NCI-H526 treated with DMSO at 0.1 percent for 48 hours (cell line): ENCODE results near the gene SEMA3E.
"Not testable (repeated sequence)": the region's sequence is repeated elsewhere in the genome, so short reads cannot be mapped to it uniquely, and the experiment has no call there.

Experiments used
- DNase-seq: peaks from one replicate; lab custom pipeline; 2025; lab: John Stamatoyannopoulos, UW

The SEMA3E gene

DNA sequence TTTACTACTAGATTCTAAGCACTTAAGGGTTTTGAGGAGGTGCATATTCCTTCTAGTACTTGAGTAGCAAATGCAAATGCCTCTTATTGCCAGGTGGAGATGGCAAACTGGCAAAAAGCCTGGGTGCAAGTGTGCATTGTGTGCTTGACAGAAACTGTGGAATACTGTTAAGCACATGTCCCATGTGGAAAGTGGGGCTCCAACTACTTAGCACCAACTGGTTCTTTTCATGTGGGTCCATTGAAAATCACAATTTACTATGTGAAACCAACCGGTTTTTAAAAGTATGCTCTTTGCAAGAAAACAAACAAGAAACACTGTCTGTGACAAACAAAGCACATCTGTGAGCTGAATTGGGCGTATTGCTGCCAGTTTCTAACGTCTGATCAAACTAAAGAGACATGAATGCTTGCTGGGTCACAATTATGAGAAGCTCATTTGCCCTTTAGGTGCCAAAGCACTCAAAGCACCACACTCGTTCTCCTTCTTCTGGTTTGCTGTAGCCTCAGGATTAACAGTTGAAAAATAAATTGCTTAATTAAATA is 197.4 kb downstream of the SEMA3E start:
- no peak for DNase-seq

DNA sequence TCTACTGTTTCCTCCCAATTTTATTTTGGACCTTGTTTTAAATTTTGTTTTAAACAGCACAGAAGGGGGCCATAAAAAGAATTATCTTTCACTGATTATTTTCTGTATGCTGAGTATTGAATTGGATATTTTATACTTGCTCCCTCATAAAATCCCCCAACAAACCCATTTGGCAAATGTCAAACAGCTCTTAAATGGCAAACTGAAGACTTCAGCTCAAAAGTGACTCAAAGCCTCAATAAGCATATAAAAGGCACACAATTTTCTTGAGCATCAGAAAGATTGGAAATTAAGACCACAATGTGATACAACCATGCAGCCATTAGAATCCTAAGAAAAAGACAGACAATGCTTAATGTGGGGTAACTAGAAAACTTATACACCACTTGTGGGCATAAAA is 199.2 kb downstream of the SEMA3E start:
- DNase-seq = no peak

DNA sequence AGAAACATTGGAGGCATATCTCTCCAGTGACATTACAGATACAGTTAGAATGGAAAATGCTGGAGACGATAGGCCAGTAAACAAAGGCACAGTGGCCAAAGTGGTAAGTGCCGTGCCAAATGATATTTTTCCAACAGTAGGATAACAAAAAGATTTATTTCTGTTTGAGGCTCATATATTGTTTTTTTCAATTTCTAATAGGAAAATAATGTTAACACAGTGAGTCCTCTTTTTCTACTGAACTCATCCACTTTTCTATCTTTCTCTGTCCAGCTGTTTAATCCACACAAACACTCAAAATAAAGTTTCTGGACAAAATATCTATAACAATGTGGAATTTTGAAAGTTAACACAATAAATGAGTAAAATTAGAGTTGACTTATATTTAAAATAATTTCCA is 201.3 kb downstream of the SEMA3E start:
- DNase-seq = no peak

DNA sequence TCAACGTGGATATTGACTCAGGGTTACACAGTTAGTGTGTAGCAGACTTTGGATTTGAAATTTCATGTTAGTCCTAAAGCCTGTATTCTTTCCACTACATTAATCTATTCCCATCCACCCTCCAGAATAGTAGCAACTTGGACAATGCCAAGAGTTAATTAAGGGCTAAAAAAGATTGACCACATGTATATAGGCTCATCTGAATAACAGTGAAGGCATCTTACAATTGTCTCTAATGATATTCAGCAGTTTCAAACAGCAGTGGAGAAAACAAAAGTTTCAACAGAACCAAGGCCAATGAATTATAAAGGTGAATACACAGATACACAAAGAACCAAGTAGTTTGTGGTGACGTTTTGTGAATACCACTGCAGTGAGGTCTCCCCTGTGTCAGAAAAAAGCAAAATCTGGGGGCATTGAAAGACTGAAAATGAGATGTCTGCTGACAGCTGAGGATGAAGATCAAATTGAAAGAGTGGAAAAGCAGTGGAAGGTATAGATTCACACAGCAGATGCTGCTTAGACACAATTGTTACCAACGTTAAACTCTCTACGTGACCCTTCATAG is 202.8 kb downstream of the SEMA3E start:
- DNase-seq = no peak

DNA sequence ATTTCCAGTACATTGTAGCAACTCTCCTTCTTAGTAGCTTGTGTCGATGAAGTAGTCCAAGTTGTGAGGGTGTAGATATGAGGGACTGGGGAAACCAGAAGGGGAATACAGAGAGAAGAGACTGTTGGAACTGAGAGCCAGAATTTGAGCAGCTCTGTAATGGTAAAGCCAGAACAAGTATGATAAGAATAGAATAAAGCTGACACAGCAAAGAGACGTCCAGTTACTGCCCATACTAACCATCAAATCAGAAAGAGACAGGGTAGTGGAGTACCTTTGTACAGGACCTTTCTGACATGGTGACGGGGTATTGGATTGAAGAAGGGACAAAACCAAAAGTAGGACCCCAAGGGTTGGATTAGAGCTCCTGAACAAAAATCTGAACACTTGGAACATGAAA is 206.0 kb downstream of the SEMA3E start:
- no peak for DNase-seq

DNA sequence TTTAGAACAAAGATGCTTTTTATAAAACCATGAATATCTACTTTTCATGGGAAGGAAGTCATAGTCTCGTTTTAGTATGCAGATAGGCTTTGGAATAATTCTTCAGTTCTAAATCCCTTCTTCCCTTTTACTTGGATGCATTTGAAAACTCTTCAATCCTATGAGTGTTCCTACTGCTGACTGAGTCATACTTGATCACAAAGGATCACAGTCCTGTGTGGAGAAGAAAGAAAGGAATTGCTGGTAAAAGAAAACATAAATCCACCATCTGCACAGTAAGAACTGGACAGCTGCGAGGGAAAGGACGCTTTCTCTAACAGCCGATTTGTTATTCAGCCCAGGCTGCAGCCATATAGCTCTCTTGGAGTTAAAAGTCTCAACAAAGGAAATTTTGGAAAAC is 209.9 kb downstream of the SEMA3E start:
- no peak for DNase-seq

DNA sequence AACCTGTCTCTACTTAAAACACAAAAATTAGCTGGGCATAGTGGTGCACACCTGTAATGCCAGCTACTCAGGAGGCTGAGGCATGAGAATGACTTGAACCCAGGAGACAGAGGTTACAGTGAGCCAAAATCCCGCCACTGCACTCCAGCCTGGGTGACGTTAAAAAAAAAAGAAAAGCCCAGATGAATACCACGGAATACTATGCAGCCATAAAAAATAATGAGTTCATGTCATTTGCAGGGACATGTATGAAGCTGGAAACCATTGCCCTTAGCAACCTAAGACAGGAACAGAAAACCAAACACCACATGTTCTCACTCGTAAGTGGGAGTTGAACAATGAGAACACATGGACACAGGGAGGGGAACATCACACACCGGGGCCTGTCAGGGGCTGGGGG is 218.7 kb downstream of the SEMA3E start:
- not testable (repeated sequence) for DNase-seq

DNA sequence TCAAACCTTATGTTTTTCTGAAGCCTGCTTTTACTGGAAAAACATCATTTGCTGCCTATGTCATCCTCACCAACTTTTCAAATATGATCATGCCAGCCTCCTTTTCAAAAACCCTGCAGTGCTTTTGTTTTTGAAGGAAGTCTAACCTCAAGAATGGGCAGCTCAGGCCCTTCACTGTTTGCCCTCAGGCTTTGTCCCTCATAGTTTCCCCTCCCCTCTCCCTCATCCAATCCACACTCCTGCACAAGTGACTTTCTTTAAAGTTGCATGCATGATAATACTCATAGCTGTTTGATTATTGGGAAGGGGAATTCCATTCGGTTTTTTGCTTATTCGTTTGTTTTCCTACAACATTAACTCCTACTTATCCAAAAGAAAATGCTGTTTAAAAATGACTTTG is 219.4 kb downstream of the SEMA3E start:
- DNase-seq = no peak

DNA sequence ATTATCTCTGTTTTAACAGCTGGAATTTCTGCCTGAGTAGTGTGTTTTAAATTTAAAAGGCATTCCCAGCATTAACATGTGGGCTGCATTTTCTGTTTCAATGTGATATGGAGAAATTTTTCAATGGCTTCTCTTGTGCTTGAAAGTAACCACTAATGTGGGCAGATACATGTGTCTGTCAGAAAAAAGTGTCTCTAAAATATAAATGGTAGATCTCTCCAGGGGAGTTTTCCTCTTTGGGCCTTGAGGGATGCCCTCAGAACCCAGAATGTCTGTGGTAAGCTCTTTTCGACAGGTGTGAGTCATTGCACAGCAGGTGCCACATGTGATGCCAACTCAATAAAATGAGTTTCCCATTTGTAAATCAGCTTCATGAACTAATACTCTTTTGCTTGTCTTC is 221.1 kb downstream of the SEMA3E start:
- no peak for DNase-seq

DNA sequence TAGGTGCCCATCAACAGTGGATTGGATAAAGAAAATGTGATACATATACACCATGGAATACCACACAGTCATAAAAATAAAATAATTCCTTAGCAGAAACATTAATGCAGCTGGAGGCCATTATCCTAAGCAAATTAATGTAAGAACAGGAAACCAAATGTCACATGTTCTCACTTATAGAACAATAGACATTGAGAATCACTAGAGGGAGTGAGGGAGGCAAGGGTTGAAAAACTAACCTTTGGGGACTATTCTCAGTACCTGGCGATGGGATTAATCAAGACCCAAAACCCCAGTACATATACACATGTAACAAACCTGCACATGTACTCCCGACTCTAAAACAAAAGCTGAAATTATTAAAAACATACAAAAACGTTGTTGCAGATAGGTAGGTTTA is 222.6 kb downstream of the SEMA3E start:
- DNase-seq = no peak

DNA sequence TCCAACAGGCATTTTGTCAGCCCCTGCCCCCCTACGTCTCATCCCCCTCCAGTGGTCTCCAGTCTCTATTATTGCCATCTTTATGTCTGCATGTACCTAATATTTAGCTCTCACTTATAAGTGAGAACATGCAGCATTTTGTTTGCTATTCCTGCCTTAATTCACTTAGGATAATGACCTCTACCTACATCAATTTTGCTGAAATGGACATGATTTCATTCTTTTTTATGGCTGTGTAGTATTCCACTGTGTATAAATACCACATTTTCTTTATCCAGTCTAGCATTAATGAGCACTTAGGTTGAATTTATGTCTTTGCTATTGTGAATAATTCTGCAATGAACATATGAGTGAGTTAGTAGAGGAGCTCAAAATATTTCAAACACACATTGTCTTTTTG is 229.9 kb downstream of the SEMA3E start:
- DNase-seq = no peak

DNA sequence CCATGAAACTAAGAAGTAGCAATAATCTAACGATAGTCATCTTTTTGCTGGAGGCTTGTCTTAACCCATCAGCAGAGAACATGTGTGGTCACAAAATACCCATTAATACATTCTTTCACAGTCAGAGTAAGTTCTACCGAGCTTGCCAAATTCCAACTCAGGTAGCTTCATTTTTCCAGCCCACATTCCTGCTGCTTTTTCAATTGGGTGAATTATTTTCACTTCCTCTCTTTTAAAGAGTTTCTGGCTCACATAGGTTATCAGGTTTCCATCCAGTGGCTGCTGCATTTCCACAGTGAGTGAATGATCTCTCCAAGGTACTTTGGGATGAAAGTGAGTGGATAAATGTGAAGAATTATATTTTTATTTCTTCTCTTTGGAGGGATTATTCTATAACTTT is 233.1 kb downstream of the SEMA3E start:
- DNase-seq = no peak

DNA sequence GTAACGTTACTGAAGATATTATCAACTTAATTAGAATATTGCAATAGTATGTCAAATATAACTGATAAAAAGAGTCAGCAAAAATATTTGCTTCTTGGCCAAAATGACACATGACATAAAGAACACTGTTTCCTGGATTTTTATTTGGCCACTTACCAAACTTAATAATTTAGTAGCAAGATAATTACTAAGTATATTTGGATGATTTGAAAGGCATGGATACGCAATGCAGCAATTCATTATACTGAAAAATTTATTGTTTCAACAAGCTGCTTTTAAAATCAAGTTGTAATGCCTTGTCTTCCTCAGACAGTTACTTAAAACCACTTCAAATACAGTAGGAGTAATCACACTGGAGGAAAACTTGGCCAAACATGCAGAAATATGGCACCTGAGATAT is 234.0 kb downstream of the SEMA3E start:
- no peak for DNase-seq

DNA sequence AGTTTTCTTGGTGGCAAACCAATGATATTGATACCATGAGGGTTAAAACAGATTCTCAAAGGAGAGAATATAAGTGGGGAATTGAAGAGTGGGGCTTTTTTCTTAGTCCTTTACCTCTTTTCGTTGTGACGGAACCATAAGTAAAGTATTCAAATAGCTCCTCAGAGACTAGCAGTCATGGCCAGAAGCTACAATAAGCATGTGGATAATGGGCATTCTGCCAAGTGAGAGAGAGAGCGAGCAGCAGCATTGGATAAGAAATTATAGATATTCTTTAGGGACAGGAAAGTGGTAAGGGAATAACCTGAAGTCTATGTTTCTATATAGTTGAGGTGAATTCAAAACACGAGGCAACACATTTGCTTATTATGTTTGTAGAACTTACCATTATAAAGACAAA is 235.1 kb downstream of the SEMA3E start:
- DNase-seq = peak; percentile 43

DNA sequence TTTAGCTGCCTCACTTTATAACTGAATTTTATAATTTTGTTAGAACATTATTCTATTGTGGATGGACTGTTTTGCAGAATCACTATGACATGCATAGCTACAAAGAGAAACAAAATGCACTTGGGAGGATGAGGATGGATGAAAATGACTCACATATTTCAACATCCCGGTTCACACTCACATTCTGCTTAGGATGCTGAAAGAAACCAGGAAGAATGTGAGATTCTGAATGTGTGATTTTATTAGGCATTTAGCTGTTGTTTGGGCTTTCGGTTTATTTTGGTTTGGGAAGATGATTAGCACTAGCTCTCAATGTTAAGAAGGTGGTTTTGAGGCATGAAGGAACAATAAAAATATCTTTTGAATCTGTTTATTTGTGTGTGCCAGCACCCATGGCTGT is 235.5 kb downstream of the SEMA3E start:
- DNase-seq = no peak

DNA sequence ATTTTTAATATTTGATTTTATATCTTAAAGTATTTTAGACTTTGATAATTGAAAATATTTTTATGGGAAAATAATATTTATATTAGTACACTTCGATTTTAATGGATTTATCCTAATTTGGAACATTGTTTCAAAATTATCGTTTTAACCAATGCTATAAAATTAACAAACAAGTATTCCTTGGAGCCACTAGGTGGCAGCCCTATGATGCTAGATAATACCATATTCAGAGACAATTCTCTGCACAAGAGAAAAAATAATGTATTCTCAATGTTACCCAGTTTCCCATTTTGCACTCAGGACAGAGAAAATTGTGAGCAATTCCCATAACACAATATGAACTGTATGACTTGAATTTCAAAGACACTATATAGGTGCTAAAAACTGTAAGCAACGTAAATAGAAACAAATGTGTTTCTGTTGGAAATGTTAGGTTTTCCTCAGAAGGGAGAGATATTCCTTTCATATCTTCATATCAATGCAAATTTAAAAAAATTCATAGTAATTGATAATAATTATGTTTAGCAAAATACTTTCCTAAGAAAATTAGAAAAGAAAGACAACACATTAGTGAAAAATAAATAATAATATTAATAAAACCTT is 237.8 kb downstream of the SEMA3E start:
- peak; percentile 50 for DNase-seq

DNA sequence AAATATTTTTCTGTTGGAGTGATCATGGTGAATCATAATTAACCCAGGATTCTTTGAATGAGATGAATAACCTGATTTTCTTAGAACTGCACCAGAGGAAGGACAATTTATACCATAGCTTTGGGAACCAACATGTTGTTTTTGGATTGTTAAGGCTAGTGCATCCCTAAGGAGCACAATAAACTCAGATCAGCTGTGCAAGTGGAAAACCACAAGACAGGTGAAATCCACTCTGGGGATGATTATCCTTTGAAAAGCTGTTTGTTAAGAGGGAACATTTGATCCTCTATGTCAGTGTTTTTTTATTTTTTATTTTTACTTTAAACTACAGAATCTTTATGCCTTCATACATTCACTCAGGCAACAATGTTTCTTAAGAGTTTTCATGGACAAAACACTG is 254.2 kb downstream of the SEMA3E start:
- DNase-seq = no peak

DNA sequence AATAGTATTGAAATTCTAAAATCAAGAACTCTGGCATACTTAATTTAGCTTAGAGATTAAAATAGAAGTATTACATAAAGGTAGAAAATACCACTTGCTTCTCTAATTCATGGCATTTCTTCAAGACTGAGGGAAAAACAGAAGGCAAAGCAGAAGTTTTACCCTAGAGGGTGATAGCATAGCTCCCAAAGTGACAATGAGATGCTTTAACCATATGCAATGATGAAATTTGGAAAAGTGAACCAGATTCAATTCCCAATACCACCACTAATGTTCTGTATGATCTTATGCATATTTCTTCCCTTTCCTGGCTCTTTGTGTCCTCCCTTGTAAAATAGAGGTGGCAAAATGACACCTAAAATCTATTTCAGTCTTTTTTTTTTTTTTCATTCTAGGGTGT is 260.5 kb downstream of the SEMA3E start:
- DNase-seq = no peak

DNA sequence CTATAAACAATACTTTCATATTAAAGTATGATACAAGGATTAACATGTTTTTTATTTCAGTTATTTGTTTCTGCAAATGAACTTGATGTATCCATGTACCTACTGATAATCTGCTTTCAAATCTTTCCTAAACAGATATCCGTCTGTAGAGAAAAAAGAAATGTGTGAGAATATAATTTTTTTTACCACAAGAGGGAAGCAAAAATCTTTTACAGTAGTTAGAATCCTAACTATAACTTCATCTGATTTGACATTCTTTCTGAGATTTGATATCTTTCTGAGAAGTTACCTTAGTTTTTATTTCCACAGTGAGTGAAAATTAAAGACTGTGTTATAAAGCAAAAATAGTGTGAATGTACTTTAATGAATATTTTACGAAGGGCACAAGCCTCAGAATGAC is 282.3 kb downstream of the SEMA3E start:
- DNase-seq = peak; percentile 9

DNA sequence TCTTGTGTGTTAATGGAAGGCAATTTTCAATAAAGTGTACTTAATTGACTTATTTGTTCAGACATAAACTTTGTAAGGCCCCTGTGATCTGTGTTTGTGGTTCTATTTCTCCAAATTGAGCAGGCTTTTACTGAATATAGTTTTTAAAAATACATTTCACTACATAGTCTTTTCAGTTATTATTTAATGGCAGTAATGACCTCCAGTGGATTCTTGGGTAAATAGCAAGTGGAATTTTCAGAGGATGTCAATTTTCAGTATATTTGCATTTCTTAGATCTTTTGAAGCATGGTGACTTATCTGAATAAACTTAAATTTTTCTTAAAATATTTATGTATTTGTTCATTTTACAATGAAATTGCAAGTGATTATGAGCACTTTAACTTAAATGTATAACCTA is 283.2 kb downstream of the SEMA3E start:
- no peak for DNase-seq

DNA sequence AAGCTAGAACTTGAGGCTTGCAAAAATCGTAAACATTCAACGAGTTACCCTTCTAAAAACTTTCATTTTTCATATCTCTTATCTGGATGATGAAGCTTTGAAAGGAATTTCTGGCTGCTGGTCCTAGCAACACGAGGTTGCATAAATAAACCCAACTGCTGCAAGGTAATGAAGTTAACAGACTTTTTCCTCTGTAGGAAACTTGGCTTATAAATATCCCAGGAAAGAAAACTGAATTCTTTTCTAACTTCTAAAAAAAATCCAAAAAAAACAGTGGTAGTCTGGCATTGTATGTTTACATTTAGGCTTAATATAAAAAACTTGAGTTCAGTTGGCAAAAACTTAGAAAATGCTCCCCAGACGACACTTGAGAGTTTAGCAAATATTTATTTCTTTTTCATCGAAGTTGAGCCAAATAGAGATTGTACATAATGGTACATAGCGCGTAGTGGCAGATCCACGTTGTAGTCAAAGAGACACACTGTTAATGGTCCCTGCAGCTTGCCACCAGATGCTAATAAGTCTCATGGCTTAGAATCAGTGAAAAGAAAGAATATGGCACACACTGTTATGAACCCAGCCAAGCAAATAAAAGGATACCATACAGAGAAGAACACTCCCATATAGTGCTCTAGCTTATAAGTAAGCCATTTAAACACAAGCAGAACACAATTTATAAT is 285.9 kb downstream of the SEMA3E start:
- DNase-seq = no peak

DNA sequence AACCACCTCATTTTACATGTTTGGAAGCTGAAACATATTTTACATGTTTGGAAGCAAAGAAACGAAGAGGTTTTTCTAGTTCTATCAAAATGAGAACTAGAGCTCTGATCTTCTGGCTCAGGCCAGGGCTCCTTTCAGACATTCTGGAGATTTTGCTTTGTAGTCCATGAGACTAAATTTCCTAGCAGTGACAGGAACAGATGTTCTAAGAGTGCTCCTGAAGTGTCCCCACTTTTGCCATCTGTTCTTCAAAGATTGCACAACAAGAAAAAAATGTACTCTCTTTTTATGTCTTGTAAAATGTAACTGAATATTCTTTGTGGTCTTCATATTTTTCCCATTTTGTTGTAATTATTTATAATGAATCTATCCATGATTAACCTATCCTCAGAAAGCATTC is 289.8 kb downstream of the SEMA3E start:
- DNase-seq = no peak

DNA sequence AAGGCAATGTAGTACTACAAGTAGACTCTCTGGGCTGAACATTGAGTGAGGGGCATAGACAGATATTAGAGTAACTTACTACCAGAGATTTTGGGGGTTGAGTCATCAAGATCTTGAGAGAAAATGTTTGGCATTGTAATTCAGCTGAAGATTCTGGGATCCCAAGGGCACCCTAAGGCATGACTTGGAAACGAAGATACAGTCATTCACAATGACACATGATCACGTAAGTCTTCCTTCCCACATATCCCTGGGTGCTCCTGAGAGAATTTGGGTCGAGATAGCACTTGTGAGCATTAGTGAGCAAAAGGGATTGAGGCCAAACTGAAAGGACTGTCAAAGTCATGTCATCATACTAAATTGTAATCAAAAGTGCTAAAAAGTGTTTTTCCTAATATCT is 293.8 kb downstream of the SEMA3E start:
- DNase-seq = no peak
